Lung microvascular endothelial cell (primary cell): ENCODE measurements around the gene OSBP2. TPM values are rescaled to one million over a fixed set of nuclear protein-coding genes. Genes with fewer than 3 reads are reported as not detected.
A peak's percentile ranks its signal among the peaks of the same experiment; 100 is the strongest.
"Not testable (repeated sequence)": the region's sequence is repeated elsewhere in the genome, so short reads cannot be mapped to it uniquely, and the experiment has no call there.

Experiments used
- DNase-seq, 2 donors: peaks; one replicate each; pipeline versions ENCODE4 v3.0.0 to v3.0.0-alpha.2; 2010; ENCODE audit warnings: low read depth in 2 of 2
- total RNA-seq: library from RNA; depleted of rRNA; stranded (reverse); fragments of >200 nt; gene quantifications from 2 replicates; pipeline ENCODE4 v1.2.1, GENCODE V29; 2014

Gene OSBP2
- 10.5 and 15.9 TPM in 2 replicates for total RNA-seq

GRCh38 chr22:30694640-30695350, at the start of gene OSBP2:
Gene OSBP2, plus strand, starts transcription at chr22:30694874. Its CDS starts 36 bp downstream, at chr22:30694910.
- DNase-seq, result peak; percentile 29 to 65

- no peak for DNase-seq
Observed at GRCh38 chr22:30646518-30647160, 48.0 kb upstream of the OSBP2 start.

GRCh38 chr22:30647536-30647935, 47.1 kb upstream of the OSBP2 start:
- DNase-seq, result no peak

GRCh38 chr22:30648825-30649224, 45.8 kb upstream of the OSBP2 start:
- DNase-seq, result no peak

GRCh38 chr22:30649430-30650007, 45.2 kb upstream of the OSBP2 start:
- DNase-seq, result peak; percentile 81 to 91

GRCh38 chr22:30650508-30651116, 44.1 kb upstream of the OSBP2 start:
- DNase-seq, result peak; percentile 19 to 26

GRCh38 chr22:30652852-30653251, 41.8 kb upstream of the OSBP2 start:
- no peak for DNase-seq

- no peak for DNase-seq
Observed at GRCh38 chr22:30654361-30654760, 40.3 kb upstream of the OSBP2 start.

GRCh38 chr22:30655532-30655931, 39.1 kb upstream of the OSBP2 start:
- DNase-seq, result no peak

GRCh38 chr22:30662040-30662439, 32.6 kb upstream of the OSBP2 start:
- peak in 1 of 2 donors; percentile 31 for DNase-seq

- no peak for DNase-seq
Observed at GRCh38 chr22:30664798-30665197, 29.9 kb upstream of the OSBP2 start.

- DNase-seq, result no peak
Observed at GRCh38 chr22:30665266-30665665, 29.4 kb upstream of the OSBP2 start.

- no peak for DNase-seq
Observed at GRCh38 chr22:30665786-30666185, 28.9 kb upstream of the OSBP2 start.

- DNase-seq, result peak; percentile 20 to 24
Observed at GRCh38 chr22:30667107-30667493, 27.6 kb upstream of the OSBP2 start.

- DNase-seq, result peak; percentile 93 to 94
Observed at GRCh38 chr22:30667494-30668385, 26.9 kb upstream of the OSBP2 start, which contains the start of gene DUSP18. Gene DUSP18, minus strand, starts transcription at chr22:30667875. Its CDS starts 3,872 bp downstream, at chr22:30664003.

- no peak for DNase-seq
Observed at GRCh38 chr22:30668386-30668710, 26.3 kb upstream of the OSBP2 start.

- DNase-seq, result no peak
Observed at GRCh38 chr22:30671071-30671470, 23.6 kb upstream of the OSBP2 start.

- DNase-seq, result no peak
Observed at GRCh38 chr22:30673136-30673535, 21.5 kb upstream of the OSBP2 start.

GRCh38 chr22:30674482-30674881, 20.2 kb upstream of the OSBP2 start:
- no peak for DNase-seq

- DNase-seq, result no peak
Observed at GRCh38 chr22:30675436-30675835, 19.2 kb upstream of the OSBP2 start.

- not testable (repeated sequence) for DNase-seq
Observed at GRCh38 chr22:30676565-30676964, 18.1 kb upstream of the OSBP2 start.
